Panc1 (cell line): ENCODE data around the gene NXF1. TPM values are rescaled to one million over a fixed set of nuclear protein-coding genes. Genes with fewer than 3 reads are reported as not detected.

ENCODE experiments used
- ATAC-seq: fragments of 200-7000 bp; cut with Tn5 transposase; 2 replicates; pipeline ENCODE4 v1.9.1; 2020; ENCODE audit warnings: mild to moderate bottlenecking, moderate library complexity
- BruUV-seq: library from RNA; stranded (reverse); fragments of 400-500 nt; replicated peaks from 2 replicates; lab custom pipeline; 2021; lab: Mats Ljungman, UMichigan
- CTCF ChIA-PET: fragments of 300-600 bp; sonication (Branson Sonifier 250); formaldehyde crosslinking; loops from one replicate; lab custom pipeline; 2022; ENCODE audit warnings: antibody characterized with exemption; lab: Charles Lee
- POLR2A ChIA-PET: fragments of 300-600 bp; sonication (Branson Sonifier 250); formaldehyde crosslinking; loops from one replicate; lab custom pipeline; 2022; ENCODE audit warnings: antibody characterized with exemption; lab: Charles Lee
- DNase-seq: peaks from one replicate; pipeline ENCODE4 v3.0.0-alpha.2; 2010; ENCODE audit warnings: low read depth, low spot score
- H3K27ac ChIP-seq: 2 replicates; pipeline ENCODE4 v1.5.1; 2011; ENCODE audit warnings: mild to moderate bottlenecking, low read length, inconsistent platforms
- H3K27me3 ChIP-seq: fragments of 200-500 bp; sonication (Bioruptor generic); 2 replicates; pipeline ENCODE4 v1.6.0; 2014; ENCODE audit warnings: low read length, inconsistent platforms; ENCODE audit not compliant: control insufficient read depth, insufficient read depth
- H3K36me3 ChIP-seq: fragments of 200-500 bp; sonication (Bioruptor generic); 2 replicates; pipeline ENCODE4 v1.5.1; 2014; ENCODE audit warnings: inconsistent platforms, mild to moderate bottlenecking, low read length, moderate library complexity; ENCODE audit not compliant: control insufficient read depth, insufficient read depth
- H3K4me1 ChIP-seq: 2 replicates; pipeline ENCODE4 v1.5.1; 2011; ENCODE audit warnings: inconsistent platforms, mild to moderate bottlenecking, low read length, moderate library complexity; ENCODE audit not compliant: control insufficient read depth, insufficient read depth
- H3K4me3 ChIP-seq, 2 experiments: 2 replicates each; pipeline ENCODE4 v1.5.1; 2011 to 2012; ENCODE audit warnings: low read depth in 2 of 2, low read length in 2 of 2, mild to moderate bottlenecking in 2 of 2, inconsistent platforms in 1 of 2, moderate library complexity in 1 of 2
- H3K9me3 ChIP-seq: fragments of 200-500 bp; sonication (Bioruptor generic); 2 replicates; pipeline ENCODE4 v1.5.1; 2014; ENCODE audit warnings: low read depth, mild to moderate bottlenecking, inconsistent platforms, low read length, moderate library complexity; ENCODE audit not compliant: control insufficient read depth, insufficient read depth
- CTCF ChIP-seq: fragments of 450-650 bp; IDR thresholded peaks from 2 replicates; pipeline ENCODE4 v1.5.1; 2017; ENCODE audit warnings: mild to moderate bottlenecking
- POLR2AphosphoS5 ChIP-seq: IDR thresholded peaks from 2 replicates; pipeline ENCODE4 v1.6.1; 2012; ENCODE audit warnings: mild to moderate bottlenecking, low read depth, low read length, moderate library complexity
- REST ChIP-seq, 2 experiments: IDR thresholded peaks; 2 replicates each; pipeline ENCODE4 v1.6.1; 2011 to 2012; ENCODE audit warnings: low read depth in 2 of 2, control low read depth in 1 of 2, low read length in 1 of 2, mild to moderate bottlenecking in 1 of 2, moderate library complexity in 1 of 2; ENCODE audit not compliant: insufficient read depth in 1 of 2
- SIN3A ChIP-seq: IDR thresholded peaks from 2 replicates; pipeline ENCODE4 v1.6.1; 2012; ENCODE audit warnings: low read depth, mild to moderate bottlenecking, low read length, moderate library complexity, borderline replicate concordance; ENCODE audit not compliant: insufficient read depth
- TCF7L2 ChIP-seq: IDR thresholded peaks from 2 replicates; pipeline ENCODE4 v1.6.1; 2011; ENCODE audit warnings: mild to moderate bottlenecking, low read depth, low read length, inconsistent platforms
- in situ Hi-C: cut with HindIII; loops from 2 replicates; pipeline ENCODE4 v1.10.0; 2016; ENCODE audit warnings: low sequenced_read_pairs, low pct_unique_long_range_greater_than_20kb
- intact Hi-C: fragments of 100-400 bp; cut with micrococcal nuclease; formaldehyde crosslinking; loops from one replicate; pipeline ENCODE4 v1.10.0; 2022; ENCODE audit not compliant: unreplicated experiment
- total RNA-seq: library from RNA; stranded (reverse); gene quantifications from one replicate; pipeline ENCODE4 v1.2.1, GENCODE V29; 2021; ENCODE audit not compliant: unreplicated experiment

NXF1 gene
- total RNA-seq, 1 experiment from 2014 or later = 56.7 TPM

- Histone ChIP-seq H3K4me1 (peaks cover 6% of the 10 kb centered on the region; the same call in 1 of the 2 replicates), H3K36me3 (peaks cover 12% of the 10 kb centered on the region), H3K9me3 (no peaks in the 10 kb centered on the region), H3K27ac (no peak overlapping the region), H3K27me3 (no peaks in the 10 kb centered on the region), H3K4me3 (no peak overlapping the region)
- intact Hi-C loops = no loop called here
- DNase-seq = no peak
- TF ChIP-seq REST (IDR thresholded peaks at IDR 0.05; ENCODE audit: insufficient read depth in 1 of 2, low read depth in 2 of 2, low read length in 1 of 2) = no peak
- TF ChIP-seq CTCF = no peak
- TF ChIP-seq SIN3A = no peak
- no peak for TF ChIP-seq TCF7L2
- TF ChIP-seq POLR2AphosphoS5 = no peak
- no TSS peak for BruUV-seq
- ChIA-PET CTCF (no interaction called here), POLR2A (interaction anchor here (0.7 kb wide), 1 partner anchor 10 kb away, joined by 3 read pairs; no protein-coding TSS in a partner anchor)
- no peak for ATAC-seq
- in situ Hi-C loops = no loop called here
These were observed 9.0 kb downstream of the NXF1 start for GRCh38 chr11:62796281-62796680.

DNA sequence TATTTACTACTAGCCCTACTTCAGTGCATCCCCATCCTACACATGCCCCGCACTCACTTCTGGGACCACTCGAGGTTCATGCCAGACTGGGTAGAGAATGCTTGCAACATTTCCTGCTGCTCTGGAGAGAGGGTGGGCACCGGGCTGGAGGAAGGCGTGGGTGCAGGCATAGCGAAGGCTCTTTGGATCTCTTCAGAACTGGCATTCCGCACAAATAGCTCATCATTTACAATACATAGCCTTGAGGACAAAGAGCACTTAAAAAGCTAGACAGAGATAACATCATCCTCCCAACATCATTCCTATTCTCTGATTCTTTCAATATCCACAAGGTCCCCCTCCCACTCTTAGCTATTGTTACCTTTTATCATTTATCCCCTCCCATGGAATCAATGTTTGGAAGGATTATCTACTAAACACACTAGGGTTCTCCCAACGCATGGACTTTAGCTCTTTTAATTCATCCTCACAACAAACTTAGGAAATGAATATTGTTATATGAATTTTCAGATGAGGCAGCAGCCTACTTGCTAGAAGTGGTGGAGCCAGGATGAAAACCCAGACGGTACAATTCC is 11.0 kb downstream of the NXF1 start:
- DNase-seq (no peak), ATAC-seq (no peak)
- Histone ChIP-seq H3K4me1 (peaks cover 21% of the 10 kb centered on the region), H3K36me3 (peaks cover 3% of the 10 kb centered on the region), H3K27me3 (no peaks in the 10 kb centered on the region), H3K9me3 (no peaks in the 10 kb centered on the region), H3K27ac (no peak overlapping the region), H3K4me3 (no peak overlapping the region)
- CTCF ChIA-PET = interaction anchor here (0.5 to 0.7 kb wide), 2 partner anchors 21 to 114 kb away, joined by 4 to 6 read pairs; no protein-coding TSS in a partner anchor
- in situ Hi-C loops = no loop called here
- TF ChIP-seq REST (IDR thresholded peaks at IDR 0.05; ENCODE audit: insufficient read depth in 1 of 2, low read depth in 2 of 2, low read length in 1 of 2) (no peak), SIN3A (no peak), POLR2AphosphoS5 (no peak), CTCF (no peak)
- POLR2A ChIA-PET = no interaction called here
- intact Hi-C loops = no loop called here
- no TSS peak for BruUV-seq
